HepG2 (cell line): ENCODE data around the gene ANKRD13D. TPM values are rescaled to one million over a fixed set of nuclear protein-coding genes. Genes with fewer than 3 reads are reported as not detected.

ENCODE experiments used
- AKAP8 ChIP-seq: sonication (generic); formaldehyde crosslinking; IDR thresholded peaks from 2 replicates; pipeline ENCODE4 v1.5.1; 2020; ENCODE audit warnings: mild to moderate bottlenecking, missing genetic modification reagents
- ARNT2 ChIP-seq: sonication (generic); formaldehyde crosslinking; IDR thresholded peaks from 2 replicates; pipeline ENCODE4 v1.8.0; 2022; ENCODE audit warnings: mild to moderate bottlenecking, low read depth, missing genetic modification reagents, moderate library complexity
- ELF1 ChIP-seq: sonication (generic); formaldehyde crosslinking; IDR thresholded peaks from 2 replicates; pipeline ENCODE4 v1.4.0; 2020; ENCODE audit warnings: missing genetic modification reagents
- FOXA1 ChIP-seq, 2 experiments: fragments of 450-650 bp in 1 of 2; sonication (generic) in 1 of 2; formaldehyde crosslinking in 1 of 2; IDR thresholded peaks; 2 replicates each; pipeline versions ENCODE4 v1.4.0 to v1.6.1; 2016 to 2020; ENCODE audit warnings: missing genetic modification reagents in 1 of 2
- HDAC6 ChIP-seq: fragments of 200-600 bp; sonication (generic); IDR thresholded peaks from 2 replicates; pipeline ENCODE4 v1.7.0; 2017; ENCODE audit warnings: mild to moderate bottlenecking, antibody characterized with exemption, low read length, low read depth
- KAT8 ChIP-seq: IDR thresholded peaks from 2 replicates; pipeline ENCODE4 v1.6.1; 2016; ENCODE audit warnings: missing genetic modification reagents, missing compliant biosample characterization
- NFKBIZ ChIP-seq: IDR thresholded peaks from 2 replicates; pipeline ENCODE4 v1.6.1; 2018; ENCODE audit warnings: missing genetic modification reagents, missing compliant biosample characterization
- NR2F6 ChIP-seq, 2 experiments: IDR thresholded peaks; 2 replicates each; pipeline ENCODE4 v1.6.1; 2016; ENCODE audit warnings: antibody characterized with exemption in 1 of 2, mild to moderate bottlenecking in 1 of 2
- RAD21 ChIP-seq: fragments of 450-650 bp; formaldehyde crosslinking; IDR thresholded peaks from 2 replicates; pipeline ENCODE4 v1.5.0; 2020; ENCODE audit warnings: mild to moderate bottlenecking
- ZNF317 ChIP-seq: sonication (generic); formaldehyde crosslinking; IDR thresholded peaks from 2 replicates; pipeline ENCODE4 v1.5.0; 2020; ENCODE audit warnings: mild to moderate bottlenecking, missing genetic modification reagents
- ZNF496 ChIP-seq: sonication (generic); formaldehyde crosslinking; IDR thresholded peaks from 2 replicates; pipeline ENCODE4 v1.8.1; 2023; ENCODE audit warnings: mild to moderate bottlenecking, moderate library complexity, missing genetic modification reagents; ENCODE audit not compliant: insufficient replicate concordance
- ZNF589 ChIP-seq: sonication (generic); formaldehyde crosslinking; conservative IDR thresholded peaks from 2 replicates; pipeline ENCODE4 v1.8.0; 2022; ENCODE audit warnings: mild to moderate bottlenecking, moderate library complexity, missing genetic modification reagents
- ZNF713 ChIP-seq: sonication (generic); formaldehyde crosslinking; IDR thresholded peaks from 2 replicates; pipeline ENCODE4 v1.4.0; 2020; ENCODE audit warnings: mild to moderate bottlenecking, missing genetic modification reagents
- polyA plus RNA-seq, 8 experiments: library from polyadenylated mRNA; depleted of rRNA in 3 of 8; stranded (reverse) in 7 of 8; unstranded in 1 of 8; fragments of >200 nt; fragmentation: Illumina TruSeq in 4 of 8; extraction: Trizol in 4 of 8; gene quantifications; 2 replicates each; pipeline versions ENCODE4 v1.2.1 to v1.2.3, GENCODE V29; 2011 to 2016; ENCODE audit warnings: low read depth in 4 of 8, missing spikeins in 1 of 8, mixed read lengths in 1 of 8; ENCODE audit not compliant: insufficient read depth in 1 of 8
- total RNA-seq, 5 experiments: library from RNA; depleted of rRNA; stranded (reverse); fragments of >200 nt; fragmentation: Illumina TruSeq; extraction: Trizol; gene quantifications; 2 replicates each; pipeline ENCODE4 v1.2.3, GENCODE V29; 2016; ENCODE audit warnings: low read depth in 1 of 5
- TF ChIP-seq, protein P1 (sequence below): sonication (generic); formaldehyde crosslinking; IDR thresholded peaks from 2 replicates; pipeline ENCODE4 v1.4.0; 2020; ENCODE audit warnings: mild to moderate bottlenecking, missing genetic modification reagents, borderline replicate concordance
- TF ChIP-seq, protein P2 (sequence below): sonication (generic); formaldehyde crosslinking; IDR thresholded peaks from 2 replicates; pipeline ENCODE4 v1.4.0; 2020; ENCODE audit warnings: missing genetic modification reagents, borderline replicate concordance
- TF ChIP-seq, protein P3 (sequence below): sonication (generic); formaldehyde crosslinking; IDR thresholded peaks from 2 replicates; pipeline ENCODE4 v1.4.0; 2020; ENCODE audit warnings: missing genetic modification reagents, borderline replicate concordance
- TF ChIP-seq, protein P4 (sequence below): sonication (generic); formaldehyde crosslinking; IDR thresholded peaks from 2 replicates; pipeline ENCODE4 v1.5.1; 2020; ENCODE audit warnings: mild to moderate bottlenecking, moderate library complexity, missing genetic modification reagents

The ANKRD13D gene
- total and polyA plus RNA-seq, 2 of the 13 experiments (the other 11 are each of a cell fraction or from before 2014, with no cell fraction given): 18.6 to 27.3 TPM

DNA sequence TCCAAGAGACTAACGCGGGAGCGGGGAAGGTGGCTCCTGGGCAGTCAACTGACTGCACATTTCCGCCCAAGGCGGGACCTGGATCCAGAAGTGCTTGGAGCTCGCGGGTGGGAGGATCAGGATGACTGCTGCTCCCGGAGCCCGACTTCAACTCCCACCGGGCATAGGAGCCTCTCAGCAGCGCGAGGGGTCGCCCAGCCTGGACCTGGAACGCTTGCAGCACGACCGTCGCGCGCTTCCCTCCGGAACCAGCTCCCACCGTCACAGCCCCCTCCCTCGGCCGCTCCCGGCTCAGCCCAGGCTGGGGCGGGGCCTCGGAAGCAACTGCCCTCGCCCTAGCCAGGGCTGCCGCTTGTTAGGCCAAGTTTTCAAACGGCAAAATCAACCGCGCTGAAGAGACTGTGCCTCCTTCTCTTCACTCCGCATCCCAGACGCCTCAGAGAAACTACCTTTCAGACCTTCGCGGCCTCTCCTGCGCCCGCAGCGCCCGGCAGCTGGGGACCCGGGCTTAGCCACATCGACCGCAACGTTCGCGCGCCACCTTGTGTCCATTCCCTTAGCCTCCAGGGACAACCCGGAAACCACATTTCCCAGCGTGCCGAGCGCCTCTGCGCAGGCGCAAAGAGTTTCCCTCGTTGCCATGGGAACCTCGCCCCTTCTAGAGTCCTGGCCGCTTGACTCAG, 28.2 kb downstream of the ANKRD13D start (continued):
- TF ChIP-seq AKAP8 (CRISPR knock-in tag): 0 out of 2 replicates have a peak, but pooled peaks have one; percentile 15
- no peak for TF ChIP-seq HDAC6
- no peak for TF ChIP-seq NR2F6 (IDR thresholded peaks at IDR 0.05)
- TF ChIP-seq NR2F6 (CRISPR knock-in tag; IDR thresholded peaks at IDR 0.05): peak; percentile 33; the same call in 1 of the 2 replicates
- TF ChIP-seq, protein P1, sequence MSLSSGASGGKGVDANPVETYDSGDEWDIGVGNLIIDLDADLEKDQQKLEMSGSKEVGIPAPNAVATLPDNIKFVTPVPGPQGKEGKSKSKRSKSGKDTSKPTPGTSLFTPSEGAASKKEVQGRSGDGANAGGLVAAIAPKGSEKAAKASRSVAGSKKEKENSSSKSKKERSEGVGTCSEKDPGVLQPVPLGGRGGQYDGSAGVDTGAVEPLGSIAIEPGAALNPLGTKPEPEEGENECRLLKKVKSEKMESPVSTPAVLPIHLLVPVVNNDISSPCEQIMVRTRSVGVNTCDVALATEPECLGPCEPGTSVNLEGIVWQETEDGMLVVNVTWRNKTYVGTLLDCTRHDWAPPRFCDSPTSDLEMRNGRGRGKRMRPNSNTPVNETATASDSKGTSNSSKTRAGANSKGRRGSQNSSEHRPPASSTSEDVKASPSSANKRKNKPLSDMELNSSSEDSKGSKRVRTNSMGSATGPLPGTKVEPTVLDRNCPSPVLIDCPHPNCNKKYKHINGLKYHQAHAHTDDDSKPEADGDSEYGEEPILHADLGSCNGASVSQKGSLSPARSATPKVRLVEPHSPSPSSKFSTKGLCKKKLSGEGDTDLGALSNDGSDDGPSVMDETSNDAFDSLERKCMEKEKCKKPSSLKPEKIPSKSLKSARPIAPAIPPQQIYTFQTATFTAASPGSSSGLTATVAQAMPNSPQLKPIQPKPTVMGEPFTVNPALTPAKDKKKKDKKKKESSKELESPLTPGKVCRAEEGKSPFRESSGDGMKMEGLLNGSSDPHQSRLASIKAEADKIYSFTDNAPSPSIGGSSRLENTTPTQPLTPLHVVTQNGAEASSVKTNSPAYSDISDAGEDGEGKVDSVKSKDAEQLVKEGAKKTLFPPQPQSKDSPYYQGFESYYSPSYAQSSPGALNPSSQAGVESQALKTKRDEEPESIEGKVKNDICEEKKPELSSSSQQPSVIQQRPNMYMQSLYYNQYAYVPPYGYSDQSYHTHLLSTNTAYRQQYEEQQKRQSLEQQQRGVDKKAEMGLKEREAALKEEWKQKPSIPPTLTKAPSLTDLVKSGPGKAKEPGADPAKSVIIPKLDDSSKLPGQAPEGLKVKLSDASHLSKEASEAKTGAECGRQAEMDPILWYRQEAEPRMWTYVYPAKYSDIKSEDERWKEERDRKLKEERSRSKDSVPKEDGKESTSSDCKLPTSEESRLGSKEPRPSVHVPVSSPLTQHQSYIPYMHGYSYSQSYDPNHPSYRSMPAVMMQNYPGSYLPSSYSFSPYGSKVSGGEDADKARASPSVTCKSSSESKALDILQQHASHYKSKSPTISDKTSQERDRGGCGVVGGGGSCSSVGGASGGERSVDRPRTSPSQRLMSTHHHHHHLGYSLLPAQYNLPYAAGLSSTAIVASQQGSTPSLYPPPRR (CRISPR knock-in tag): no peak
- TF ChIP-seq ELF1: peak; percentile 97
- TF ChIP-seq ZNF317: peak; percentile 82
- peak; percentile 98 for TF ChIP-seq RAD21 (CRISPR knock-in tag)
- TF ChIP-seq ARNT2 (CRISPR knock-in tag): peak; percentile 34; the same call in 1 of the 2 replicates
- no peak for TF ChIP-seq ZNF589 (CRISPR knock-in tag)
- no peak for TF ChIP-seq FOXA1 (IDR thresholded peaks at IDR 0.05)
- no peak for TF ChIP-seq FOXA1 (CRISPR knock-in tag; IDR thresholded peaks at IDR 0.05)
- no peak for TF ChIP-seq ZNF496 (CRISPR knock-in tag)
- TF ChIP-seq, protein P2, sequence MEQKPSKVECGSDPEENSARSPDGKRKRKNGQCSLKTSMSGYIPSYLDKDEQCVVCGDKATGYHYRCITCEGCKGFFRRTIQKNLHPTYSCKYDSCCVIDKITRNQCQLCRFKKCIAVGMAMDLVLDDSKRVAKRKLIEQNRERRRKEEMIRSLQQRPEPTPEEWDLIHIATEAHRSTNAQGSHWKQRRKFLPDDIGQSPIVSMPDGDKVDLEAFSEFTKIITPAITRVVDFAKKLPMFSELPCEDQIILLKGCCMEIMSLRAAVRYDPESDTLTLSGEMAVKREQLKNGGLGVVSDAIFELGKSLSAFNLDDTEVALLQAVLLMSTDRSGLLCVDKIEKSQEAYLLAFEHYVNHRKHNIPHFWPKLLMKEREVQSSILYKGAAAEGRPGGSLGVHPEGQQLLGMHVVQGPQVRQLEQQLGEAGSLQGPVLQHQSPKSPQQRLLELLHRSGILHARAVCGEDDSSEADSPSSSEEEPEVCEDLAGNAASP (CRISPR knock-in tag): 0 out of 2 replicates have a peak, but pooled peaks have one; percentile 47
- peak; percentile 74 for TF ChIP-seq KAT8 (CRISPR knock-in tag)
- 0 out of 2 replicates have a peak, but pooled peaks have one; percentile 41 for TF ChIP-seq NFKBIZ (CRISPR knock-in tag)
- TF ChIP-seq, protein P3, sequence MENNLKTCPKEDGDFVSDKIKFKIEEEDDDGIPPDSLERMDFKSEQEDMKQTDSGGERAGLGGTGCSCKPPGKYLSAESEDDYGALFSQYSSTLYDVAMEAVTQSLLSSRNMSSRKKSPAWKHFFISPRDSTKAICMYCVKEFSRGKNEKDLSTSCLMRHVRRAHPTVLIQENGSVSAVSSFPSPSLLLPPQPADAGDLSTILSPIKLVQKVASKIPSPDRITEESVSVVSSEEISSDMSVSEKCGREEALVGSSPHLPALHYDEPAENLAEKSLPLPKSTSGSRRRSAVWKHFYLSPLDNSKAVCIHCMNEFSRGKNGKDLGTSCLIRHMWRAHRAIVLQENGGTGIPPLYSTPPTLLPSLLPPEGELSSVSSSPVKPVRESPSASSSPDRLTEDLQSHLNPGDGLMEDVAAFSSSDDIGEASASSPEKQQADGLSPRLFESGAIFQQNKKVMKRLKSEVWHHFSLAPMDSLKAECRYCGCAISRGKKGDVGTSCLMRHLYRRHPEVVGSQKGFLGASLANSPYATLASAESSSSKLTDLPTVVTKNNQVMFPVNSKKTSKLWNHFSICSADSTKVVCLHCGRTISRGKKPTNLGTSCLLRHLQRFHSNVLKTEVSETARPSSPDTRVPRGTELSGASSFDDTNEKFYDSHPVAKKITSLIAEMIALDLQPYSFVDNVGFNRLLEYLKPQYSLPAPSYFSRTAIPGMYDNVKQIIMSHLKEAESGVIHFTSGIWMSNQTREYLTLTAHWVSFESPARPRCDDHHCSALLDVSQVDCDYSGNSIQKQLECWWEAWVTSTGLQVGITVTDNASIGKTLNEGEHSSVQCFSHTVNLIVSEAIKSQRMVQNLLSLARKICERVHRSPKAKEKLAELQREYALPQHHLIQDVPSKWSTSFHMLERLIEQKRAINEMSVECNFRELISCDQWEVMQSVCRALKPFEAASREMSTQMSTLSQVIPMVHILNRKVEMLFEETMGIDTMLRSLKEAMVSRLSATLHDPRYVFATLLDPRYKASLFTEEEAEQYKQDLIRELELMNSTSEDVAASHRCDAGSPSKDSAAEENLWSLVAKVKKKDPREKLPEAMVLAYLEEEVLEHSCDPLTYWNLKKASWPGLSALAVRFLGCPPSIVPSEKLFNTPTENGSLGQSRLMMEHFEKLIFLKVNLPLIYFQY (CRISPR knock-in tag): peak; percentile 77; the same call in 1 of the 2 replicates
- TF ChIP-seq ZNF713 (CRISPR knock-in tag): no peak
- TF ChIP-seq, protein P4, sequence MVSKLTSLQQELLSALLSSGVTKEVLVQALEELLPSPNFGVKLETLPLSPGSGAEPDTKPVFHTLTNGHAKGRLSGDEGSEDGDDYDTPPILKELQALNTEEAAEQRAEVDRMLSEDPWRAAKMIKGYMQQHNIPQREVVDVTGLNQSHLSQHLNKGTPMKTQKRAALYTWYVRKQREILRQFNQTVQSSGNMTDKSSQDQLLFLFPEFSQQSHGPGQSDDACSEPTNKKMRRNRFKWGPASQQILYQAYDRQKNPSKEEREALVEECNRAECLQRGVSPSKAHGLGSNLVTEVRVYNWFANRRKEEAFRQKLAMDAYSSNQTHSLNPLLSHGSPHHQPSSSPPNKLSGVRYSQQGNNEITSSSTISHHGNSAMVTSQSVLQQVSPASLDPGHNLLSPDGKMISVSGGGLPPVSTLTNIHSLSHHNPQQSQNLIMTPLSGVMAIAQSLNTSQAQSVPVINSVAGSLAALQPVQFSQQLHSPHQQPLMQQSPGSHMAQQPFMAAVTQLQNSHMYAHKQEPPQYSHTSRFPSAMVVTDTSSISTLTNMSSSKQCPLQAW (CRISPR knock-in tag): peak; percentile 56; the same call in 1 of the 2 replicates
